Glomerular endothelial cell (primary cell): ENCODE results near the gene TSPAN14. TPM values are rescaled to one million over a fixed set of nuclear protein-coding genes. Genes with fewer than 3 reads are reported as not detected.

ENCODE experiments used
- DNase-seq: peaks from one replicate; pipeline ENCODE4 v3.0.0-alpha.2; 2011; ENCODE audit warnings: low read depth, low spot score; ENCODE audit errors: extremely low read depth
- total RNA-seq: library from RNA; depleted of rRNA; stranded (reverse); fragments of >200 nt; gene quantifications from 2 replicates; pipeline ENCODE4 v1.2.3, GENCODE V29; 2015

Gene TSPAN14
- total RNA-seq, 1 donor from 2014 or later = 202 TPM

GRCh38 chr10:80486785-80487420 is 32.8 kb downstream of the TSPAN14 start:
- DNase-seq = no peak

GRCh38 chr10:80487421-80487785 is 33.3 kb downstream of the TSPAN14 start:
- DNase-seq = no peak

- no peak for DNase-seq
These were observed 33.9 kb downstream of the TSPAN14 start for GRCh38 chr10:80487791-80488538.

GRCh38 chr10:80488539-80489066 is 34.5 kb downstream of the TSPAN14 start:
- DNase-seq = no peak

GRCh38 chr10:80489371-80490112 is 35.4 kb downstream of the TSPAN14 start:
- DNase-seq = no peak

- no peak for DNase-seq
These were observed 37.4 kb downstream of the TSPAN14 start for GRCh38 chr10:80491251-80492102.

GRCh38 chr10:80492848-80493521 is 38.9 kb downstream of the TSPAN14 start:
- DNase-seq = no peak

GRCh38 chr10:80493522-80494051 is 39.5 kb downstream of the TSPAN14 start:
- no peak for DNase-seq

- no peak for DNase-seq
These were observed 42.6 kb downstream of the TSPAN14 start for GRCh38 chr10:80496555-80497172.

- no peak for DNase-seq
These were observed 43.3 kb downstream of the TSPAN14 start for GRCh38 chr10:80497187-80498077.

- DNase-seq = no peak
These were observed 44.1 kb downstream of the TSPAN14 start for GRCh38 chr10:80498078-80498832.

GRCh38 chr10:80498833-80499741 is 45.0 kb downstream of the TSPAN14 start:
- DNase-seq = no peak

- no peak for DNase-seq
These were observed 46.7 kb downstream of the TSPAN14 start for GRCh38 chr10:80500572-80501380.

GRCh38 chr10:80501381-80501912 is 47.3 kb downstream of the TSPAN14 start:
- no peak for DNase-seq

- DNase-seq = no peak
These were observed 47.9 kb downstream of the TSPAN14 start for GRCh38 chr10:80501913-80502521.
